Occipital lobe (tissue), 2 donors: ENCODE data around the gene DLEC1. TPM values are rescaled to one million over a fixed set of nuclear protein-coding genes. Genes with fewer than 3 reads are reported as not detected.

Source experiments
- small RNA-seq: library from RNA; depleted of rRNA; stranded (forward); fragments of <200 nt; gene quantifications from one replicate; pipeline ENCODE3, GENCODE V24; 2014
- total RNA-seq: library from RNA; depleted of rRNA; stranded (reverse); fragments of >200 nt; gene quantifications from one replicate; pipeline ENCODE4 v1.2.3, GENCODE V29; 2014

The DLEC1 gene
- total RNA-seq, 1 donor from 2014 or later, result 0.78 TPM

Small RNA genes lying within 50 kb of the gene (small RNA-seq; reads per million reads assigned to genes)
- gene RF00019, result not detected

Other genes starting within 250 kb of the DLEC1 start
- gene CTDSPL, start 177.3 kb upstream of the DLEC1 start, total RNA-seq, result 13.1 TPM
- 13.6 TPM for gene VILL, start 48.4 kb upstream of the DLEC1 start, total RNA-seq
- gene PLCD1, start 9.6 kb upstream of the DLEC1 start, total RNA-seq, result 4.4 TPM
- gene ACAA1, start 97.9 kb downstream of the DLEC1 start, total RNA-seq, result 26.2 TPM
- gene MYD88, start 99.5 kb downstream of the DLEC1 start, total RNA-seq, result 2.7 TPM
- 54.9 TPM for gene OXSR1, start 126.3 kb downstream of the DLEC1 start, total RNA-seq
- gene SLC22A13, start 226.6 kb downstream of the DLEC1 start, total RNA-seq, result 0.94 TPM
- 0.31 TPM for gene SLC22A14, start 243.1 kb downstream of the DLEC1 start, total RNA-seq